Erythroblast (primary cell): ENCODE measurements around the gene BBC3.

ENCODE experiments used
- GATA1 ChIP-seq: IDR thresholded peaks from 2 replicates; pipeline ENCODE4 v1.6.1; 2011; ENCODE audit warnings: low read depth, mild to moderate bottlenecking, control low read depth, low read length, moderate library complexity
- POLR2A ChIP-seq: IDR thresholded peaks from 2 replicates; pipeline ENCODE4 v1.6.1; 2011; ENCODE audit warnings: mild to moderate bottlenecking, low read length

DNA sequence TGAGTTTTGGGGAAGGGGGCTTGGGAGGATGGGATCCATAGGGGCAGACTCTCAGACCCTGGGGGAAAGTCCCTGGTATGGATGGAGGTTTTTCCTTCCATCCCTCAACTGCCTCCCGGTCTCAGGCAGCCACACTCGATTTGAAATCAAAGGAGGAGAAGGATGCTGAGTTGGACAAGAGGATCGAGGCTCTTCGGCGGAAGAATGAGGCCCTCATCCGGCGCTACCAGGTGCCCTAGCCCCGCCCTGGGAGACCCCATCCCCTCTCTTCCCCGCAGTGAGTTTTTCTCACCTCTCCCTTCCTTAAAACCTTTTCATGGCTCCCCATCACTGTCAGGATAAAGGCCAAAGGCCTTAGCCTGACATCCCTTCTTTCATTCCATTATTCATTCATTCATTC is 27.4 kb upstream of the BBC3 start:
- TF ChIP-seq POLR2A (no peak), GATA1 (no peak)
